IgD-negative memory B cell (primary cell): ENCODE results near the gene NUP155. TPM values are rescaled to one million over a fixed set of nuclear protein-coding genes. Genes with fewer than 3 reads are reported as not detected.
"Not testable (repeated sequence)": the region's sequence is repeated elsewhere in the genome, so short reads cannot be mapped to it uniquely, and the experiment has no call there.

Experiments
- H3K27ac Mint-ChIP-seq, 3 donors: one replicate each; pipeline ENCODE4 v1.8.0; 2020 to 2022; ENCODE audit warnings: mild to moderate bottlenecking in 3 of 3, mixed read lengths in 3 of 3, moderate library complexity in 1 of 3
- H3K27me3 Mint-ChIP-seq: one replicate; pipeline ENCODE4 v1.8.0; 2021; ENCODE audit warnings: mixed read lengths
- H3K36me3 Mint-ChIP-seq: one replicate; pipeline ENCODE4 v1.8.0; 2020; ENCODE audit warnings: mild to moderate bottlenecking, mixed read lengths
- H3K4me1 Mint-ChIP-seq, 3 donors: one replicate each; pipeline ENCODE4 v1.8.0; 2020 to 2022; ENCODE audit warnings: mixed read lengths in 3 of 3, mild to moderate bottlenecking in 1 of 3
- H3K4me3 Mint-ChIP-seq, 4 donors: one replicate each; pipeline ENCODE4 v1.8.0; 2020 to 2022; ENCODE audit warnings: mild to moderate bottlenecking in 4 of 4, mixed read lengths in 4 of 4, moderate library complexity in 3 of 4
- H3K9me3 Mint-ChIP-seq, 3 donors: one replicate each; pipeline ENCODE4 v1.8.0; 2020 to 2021; ENCODE audit warnings: mixed read lengths in 3 of 3, mild to moderate bottlenecking in 1 of 3
- polyA plus RNA-seq: library from polyadenylated mRNA; unstranded; fragments of 300-500 nt; fragmentation: Illumina TruSeq; gene quantifications from one replicate; pipeline ENCODE4 v1.2.3, GENCODE V29; 2021

Gene NUP155
- polyA plus RNA-seq = 22.5 TPM

DNA sequence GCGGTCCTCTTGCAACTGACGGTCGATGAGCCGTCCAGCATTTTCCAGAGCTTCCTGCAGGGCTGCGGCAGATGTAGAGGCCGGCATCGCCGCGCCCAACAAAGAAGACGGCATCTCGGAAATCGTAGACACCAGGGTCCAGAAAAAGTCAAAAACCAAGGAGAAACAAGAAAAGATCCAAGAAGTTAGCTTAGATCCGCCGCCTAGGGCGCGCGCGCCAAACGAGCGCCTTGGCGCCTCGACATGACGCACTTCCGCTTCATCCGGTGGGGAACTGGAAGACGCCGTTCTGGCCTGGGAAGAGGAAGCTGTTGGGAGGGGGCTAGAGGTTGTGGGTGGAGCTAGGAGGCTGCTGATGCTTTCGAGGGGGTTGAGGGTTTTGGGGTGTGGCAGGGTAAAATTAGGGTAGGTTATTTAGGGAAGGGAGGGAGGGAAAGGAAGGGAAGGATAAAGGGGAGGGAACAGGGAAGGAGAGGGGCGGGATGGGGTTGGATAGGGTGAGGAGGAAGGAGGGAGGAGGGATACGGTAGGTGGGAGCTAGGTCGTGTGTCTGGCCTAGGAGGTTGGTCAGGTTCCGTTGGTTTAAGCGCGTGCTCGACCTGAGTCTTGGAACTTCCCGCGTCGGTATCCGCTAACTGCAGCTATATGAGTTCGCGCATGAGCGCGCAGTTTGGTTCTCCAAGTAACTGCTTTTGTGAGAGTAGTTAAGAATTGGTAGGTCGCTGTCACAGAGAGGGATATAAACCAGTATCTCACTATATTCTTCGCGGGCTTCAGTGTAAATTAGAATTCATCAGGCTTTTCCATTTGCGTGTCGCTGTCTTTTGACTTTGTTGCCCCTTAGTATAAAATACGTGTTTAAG lies at the start of gene NUP155:
TSS of gene NUP155 (minus strand) at position 243 of the 863 bp plus-strand sequence. CDS start at position 114, 129 bp downstream.
- H3K36me3 Mint-ChIP-seq = no peaks in the 10 kb centered on the region
- H3K4me3 Mint-ChIP-seq = peak within 1 kb of the TSS; percentile 94 to 99 (median 98)
- peaks cover 18 to 23% (median 21%) of the 10 kb centered on the region in 3 donors for H3K4me1 Mint-ChIP-seq
- no peaks in the 10 kb centered on the region for H3K9me3 Mint-ChIP-seq
- H3K27me3 Mint-ChIP-seq = no peaks in the 10 kb centered on the region
- peak within 1 kb of the TSS; percentile 92 to 99 (median 94) for H3K27ac Mint-ChIP-seq

DNA sequence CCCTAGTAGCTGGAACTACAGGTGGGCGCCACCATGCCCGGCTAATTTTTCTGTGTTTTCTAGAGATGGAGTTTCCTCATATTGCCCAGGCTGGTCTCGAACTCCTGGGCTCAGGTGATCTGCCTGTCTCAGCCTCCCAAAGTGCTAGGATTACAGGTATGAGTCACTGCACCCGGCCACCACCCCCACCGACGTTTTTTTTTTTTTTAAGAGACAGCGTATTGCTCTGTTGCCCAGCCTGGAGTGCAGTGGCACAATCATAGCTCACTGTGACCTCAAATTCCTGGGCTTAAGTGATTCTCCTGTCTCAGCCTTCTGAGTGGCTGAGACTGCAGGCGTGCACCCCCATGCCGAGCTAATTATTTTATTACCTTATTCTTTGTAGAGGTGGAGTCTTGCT lies 46.4 kb upstream of the NUP155 start:
- Mint-ChIP-seq H3K27ac (no peak overlapping the region), H3K36me3 (peaks cover 8% of the 10 kb centered on the region), H3K4me1 (peaks cover 0 to 9% (median 0%) of the 10 kb centered on the region in 3 donors), H3K4me3 (peak overlapping the region in 1 of 4 donors; percentile 22), H3K27me3 (no peaks in the 10 kb centered on the region), H3K9me3 (no peaks in the 10 kb centered on the region)

DNA sequence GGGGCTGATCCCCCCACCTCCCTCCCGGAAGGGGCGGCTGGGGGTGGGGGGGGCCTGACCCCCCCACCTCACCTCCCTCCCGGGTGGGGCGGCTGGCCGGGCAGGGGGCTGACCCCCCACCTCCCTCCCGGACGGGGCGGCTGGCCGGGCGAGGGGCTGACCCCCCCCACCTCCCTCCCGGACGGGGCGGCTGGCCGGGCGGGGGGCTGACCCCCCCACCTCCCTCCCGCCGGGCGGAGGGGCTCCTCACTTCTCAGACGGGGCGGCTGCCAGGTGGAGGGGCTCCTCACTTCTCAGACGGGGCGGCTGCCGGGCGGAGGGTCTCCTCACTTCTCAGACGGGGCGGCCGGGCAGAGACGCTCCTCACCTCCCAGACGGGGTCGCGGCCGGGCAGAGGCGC lies 44.5 kb upstream of the NUP155 start:
- H3K27me3 Mint-ChIP-seq, H3K27ac Mint-ChIP-seq, H3K36me3 Mint-ChIP-seq, H3K9me3 Mint-ChIP-seq, H3K4me1 Mint-ChIP-seq, H3K4me3 Mint-ChIP-seq: not testable (repeated sequence)

DNA sequence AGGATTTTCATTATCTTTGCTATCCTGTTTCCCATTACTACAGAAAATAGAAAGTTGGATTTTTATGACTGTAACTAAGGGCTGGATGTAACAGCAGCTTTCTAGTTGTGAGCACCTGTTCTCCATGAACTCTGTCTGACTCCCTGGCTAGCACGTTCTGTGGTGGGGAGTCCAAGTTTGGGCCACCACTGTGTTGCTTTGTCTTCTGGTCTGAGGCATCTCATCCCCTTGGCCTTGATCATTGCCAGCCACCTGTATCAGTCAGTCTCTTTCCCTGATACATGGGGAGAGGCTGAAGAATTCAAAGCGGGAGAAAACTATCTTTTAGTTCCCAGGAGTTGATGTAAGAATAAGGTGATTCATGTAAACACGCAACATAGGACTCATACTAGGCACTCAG lies 41.6 kb upstream of the NUP155 start:
- no peaks in the 10 kb centered on the region for H3K4me1 Mint-ChIP-seq
- no peak overlapping the region for H3K4me3 Mint-ChIP-seq
- peaks cover 5% of the 10 kb centered on the region for H3K36me3 Mint-ChIP-seq
- H3K9me3 Mint-ChIP-seq = no peaks in the 10 kb centered on the region
- H3K27me3 Mint-ChIP-seq = no peaks in the 10 kb centered on the region
- no peak overlapping the region for H3K27ac Mint-ChIP-seq

DNA sequence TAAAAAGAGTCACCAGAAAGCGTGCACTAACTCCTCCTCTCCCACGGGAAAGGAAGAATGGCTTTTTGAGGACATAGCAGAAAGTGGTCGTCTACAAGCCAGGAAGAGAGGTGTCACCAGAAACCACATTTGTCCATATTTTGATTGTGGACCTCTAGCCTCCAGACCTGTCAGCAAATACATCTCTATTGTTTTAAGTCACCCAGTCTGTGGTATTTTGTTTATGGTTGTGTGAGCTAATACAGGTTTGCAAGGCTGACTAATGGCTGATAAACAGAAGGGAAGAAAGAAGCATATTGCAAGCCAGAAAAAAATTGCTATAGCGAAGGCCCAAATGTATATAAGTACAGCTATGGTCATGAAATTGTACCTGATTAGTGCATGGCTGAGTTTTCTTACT lies 29.6 kb upstream of the NUP155 start:
- Mint-ChIP-seq H3K4me3 (no peak overlapping the region), H3K27me3 (no peaks in the 10 kb centered on the region), H3K9me3 (no peaks in the 10 kb centered on the region), H3K4me1 (peaks cover 0 to 6% (median 5%) of the 10 kb centered on the region in 3 donors), H3K36me3 (peaks cover 11% of the 10 kb centered on the region), H3K27ac (no peak overlapping the region)

DNA sequence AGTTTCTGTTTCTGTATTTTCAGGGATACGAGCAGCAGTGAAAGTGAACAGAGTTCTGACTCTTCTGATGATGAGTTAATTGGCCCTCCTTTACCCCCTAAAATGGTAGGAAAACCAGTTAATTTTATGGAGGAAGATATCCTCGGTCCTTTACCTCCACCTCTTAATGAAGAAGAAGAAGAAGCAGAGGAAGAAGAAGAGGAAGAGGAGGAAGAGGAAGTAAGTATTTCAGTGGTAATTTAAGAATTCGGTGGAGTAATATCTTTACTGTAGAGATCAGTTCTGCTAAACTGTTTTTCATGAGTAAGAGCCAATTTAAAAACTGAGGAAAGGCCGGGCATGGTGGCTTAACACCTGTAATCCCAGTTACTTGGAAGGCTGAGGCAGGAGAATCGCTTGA lies 25.4 kb upstream of the NUP155 start:
- H3K27me3 Mint-ChIP-seq = no peaks in the 10 kb centered on the region
- peaks cover 10% of the 10 kb centered on the region for H3K36me3 Mint-ChIP-seq
- no peaks in the 10 kb centered on the region for H3K9me3 Mint-ChIP-seq
- peaks cover 2 to 14% (median 4%) of the 10 kb centered on the region in 3 donors for H3K4me1 Mint-ChIP-seq
- H3K27ac Mint-ChIP-seq = no peak overlapping the region
- H3K4me3 Mint-ChIP-seq = no peak overlapping the region

DNA sequence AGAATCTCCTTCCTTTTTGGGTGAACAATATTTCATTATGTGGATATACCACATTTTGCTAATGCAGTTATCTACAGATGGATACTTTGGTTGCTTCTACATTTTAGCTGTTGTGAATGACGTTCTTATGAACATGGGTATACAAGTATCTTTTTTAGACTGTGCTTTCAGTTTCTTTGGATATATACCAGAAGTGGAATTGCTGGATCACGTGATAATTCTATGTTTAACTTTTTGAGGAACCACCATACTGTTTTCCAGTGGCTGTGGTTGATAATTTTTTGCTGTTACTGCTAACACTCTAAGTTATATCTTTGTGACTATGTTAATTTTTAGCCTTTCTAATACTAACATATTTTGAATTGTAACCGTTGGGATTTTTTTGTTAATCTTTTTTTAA lies 20.7 kb upstream of the NUP155 start:
- Mint-ChIP-seq H3K4me3 (no peak overlapping the region), H3K4me1 (peaks cover 9 to 17% (median 11%) of the 10 kb centered on the region in 3 donors), H3K27ac (peak overlapping the region in 1 of 3 donors; percentile 74), H3K27me3 (no peaks in the 10 kb centered on the region), H3K9me3 (no peaks in the 10 kb centered on the region), H3K36me3 (peaks cover 3% of the 10 kb centered on the region)

DNA sequence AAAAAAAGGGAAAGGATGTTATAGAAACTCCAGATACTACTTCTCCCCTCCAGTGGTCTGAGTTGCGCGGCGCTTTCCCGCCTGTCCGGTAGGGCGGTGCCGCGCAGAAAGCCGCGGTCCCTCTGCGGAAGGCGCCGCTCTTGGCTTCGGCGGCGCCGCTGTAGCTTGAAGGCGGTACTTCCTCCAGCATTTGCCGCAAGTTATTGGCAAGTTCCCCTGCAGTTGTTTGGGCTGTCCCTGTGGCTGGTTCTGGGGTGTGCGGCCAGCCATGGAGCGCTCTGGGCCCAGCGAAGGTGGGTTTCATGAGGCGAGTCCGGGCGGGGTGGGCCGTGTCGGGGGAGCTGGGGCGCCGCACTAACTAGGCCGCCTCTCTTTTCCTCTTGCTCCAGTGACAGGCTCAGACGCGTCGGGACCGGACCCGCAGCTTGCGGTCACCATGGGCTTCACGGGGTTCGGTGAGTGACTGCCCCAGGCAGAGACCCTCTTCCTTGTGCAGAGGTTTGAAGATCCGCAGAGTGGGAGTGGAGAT lies 8.3 kb upstream of the NUP155 start, which contains the start of gene WDR70:
TSS of gene WDR70 (plus strand) at position 219 of the 529 bp plus-strand sequence. CDS start at position 269, 50 bp downstream.
- H3K4me1 Mint-ChIP-seq = peaks cover 7 to 14% (median 11%) of the 10 kb centered on the region in 3 donors
- H3K27ac Mint-ChIP-seq = peak within 1 kb of the TSS; percentile 28 to 91 (median 56)
- not testable (repeated sequence) for H3K36me3 Mint-ChIP-seq, H3K27me3 Mint-ChIP-seq, H3K9me3 Mint-ChIP-seq
- peak within 1 kb of the TSS; percentile 87 to 97 (median 95) for H3K4me3 Mint-ChIP-seq

DNA sequence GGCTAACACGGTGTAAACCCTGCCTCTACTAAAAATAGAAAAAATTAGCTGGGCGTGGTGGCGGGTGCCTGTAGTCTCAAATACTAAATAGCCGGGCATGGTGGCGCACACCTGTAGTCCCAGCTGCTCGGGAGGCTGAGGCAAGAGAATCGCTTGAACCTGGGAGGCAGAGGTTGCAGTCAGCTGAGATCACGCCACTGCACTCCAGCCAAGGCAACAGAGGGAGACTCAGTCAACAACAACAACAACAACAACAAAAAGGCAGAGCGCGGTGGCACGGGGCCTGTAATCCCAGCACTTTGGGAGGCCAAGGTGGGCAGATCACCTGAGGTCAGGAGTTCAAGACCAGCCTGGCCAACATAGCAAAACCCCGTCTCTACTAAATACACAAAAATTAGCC lies 7.2 kb upstream of the NUP155 start:
- not testable (repeated sequence) for H3K27me3 Mint-ChIP-seq, H3K9me3 Mint-ChIP-seq, H3K36me3 Mint-ChIP-seq
- Mint-ChIP-seq H3K4me1 (peaks cover 7 to 14% (median 11%) of the 10 kb centered on the region in 3 donors), H3K27ac (peak overlapping the region in 1 of 3 donors; percentile 56), H3K4me3 (peak overlapping the region in 2 of 4 donors; percentile 60 to 71)

DNA sequence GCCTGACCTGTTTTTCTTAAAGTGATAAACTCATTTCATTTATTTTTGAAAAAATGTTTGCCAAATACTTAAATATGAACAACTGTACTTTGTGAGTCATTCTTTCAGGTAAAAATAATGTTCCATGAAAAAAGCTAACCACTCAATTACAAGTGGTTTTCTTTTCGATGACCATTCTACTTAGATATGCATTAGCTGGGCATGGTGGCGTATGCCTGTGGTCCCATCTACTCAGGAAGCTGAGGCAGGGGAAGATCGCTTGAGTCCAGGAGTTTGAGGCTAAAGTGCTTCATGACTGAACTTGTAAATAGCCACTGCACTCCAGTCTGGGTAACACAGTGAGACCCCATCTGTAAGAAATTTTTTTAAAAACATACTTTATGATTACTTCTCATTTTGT lies 4.2 kb upstream of the NUP155 start:
- peak overlapping the region in 1 of 4 donors; percentile 22 for H3K4me3 Mint-ChIP-seq
- H3K27ac Mint-ChIP-seq = no peak overlapping the region
- H3K9me3 Mint-ChIP-seq = no peaks in the 10 kb centered on the region
- H3K36me3 Mint-ChIP-seq = no peaks in the 10 kb centered on the region
- H3K4me1 Mint-ChIP-seq = peaks cover 11 to 25% (median 16%) of the 10 kb centered on the region in 3 donors
- H3K27me3 Mint-ChIP-seq = no peaks in the 10 kb centered on the region

DNA sequence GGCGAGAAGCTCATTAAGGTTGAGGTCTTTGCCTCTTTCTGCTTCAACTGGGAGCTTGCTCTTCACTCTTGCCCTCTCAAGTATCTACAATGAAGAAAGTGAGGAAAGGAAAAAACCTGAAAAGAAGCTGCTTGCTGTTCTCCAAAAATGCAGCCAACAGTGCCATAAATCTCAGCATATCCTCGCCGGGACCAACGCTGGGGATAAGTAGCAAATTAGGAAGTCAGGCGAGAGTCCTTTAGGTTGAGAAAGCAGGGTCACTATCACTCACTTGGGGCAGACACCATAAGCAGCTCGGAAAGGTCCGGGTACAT lies 399 bp downstream of the NUP155 start:
- no peaks in the 10 kb centered on the region for H3K36me3 Mint-ChIP-seq
- H3K4me3 Mint-ChIP-seq = peak overlapping the region; percentile 94 to 99 (median 98)
- no peaks in the 10 kb centered on the region for H3K9me3 Mint-ChIP-seq
- peak overlapping the region; percentile 92 to 99 (median 94) for H3K27ac Mint-ChIP-seq
- H3K4me1 Mint-ChIP-seq = peaks cover 21 to 26% (median 25%) of the 10 kb centered on the region in 3 donors
- no peaks in the 10 kb centered on the region for H3K27me3 Mint-ChIP-seq

DNA sequence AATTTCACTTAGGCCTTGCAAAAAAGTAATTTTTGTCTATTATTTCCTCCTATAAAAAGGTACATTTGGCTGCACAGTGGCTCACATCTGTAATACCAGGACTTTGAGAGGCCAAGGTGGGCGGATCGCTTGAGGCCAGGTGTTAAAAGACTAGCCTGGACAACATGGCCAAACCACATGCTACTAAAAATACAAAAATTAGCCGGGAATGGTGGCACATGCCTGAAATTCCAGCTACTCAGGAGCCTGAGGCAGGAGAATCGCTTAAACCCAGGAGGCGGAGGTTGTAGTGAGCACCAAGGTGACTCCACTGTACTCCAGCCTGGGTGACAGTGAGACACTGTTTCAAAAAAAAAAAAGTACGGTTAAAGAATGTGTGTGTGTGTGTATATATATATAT lies 15.7 kb downstream of the NUP155 start:
- Mint-ChIP-seq H3K27ac (no peak overlapping the region), H3K27me3 (no peaks in the 10 kb centered on the region), H3K9me3 (no peaks in the 10 kb centered on the region), H3K4me3 (no peak overlapping the region), H3K36me3 (peaks cover 9% of the 10 kb centered on the region), H3K4me1 (peaks cover 0 to 3% (median 2%) of the 10 kb centered on the region in 3 donors)

DNA sequence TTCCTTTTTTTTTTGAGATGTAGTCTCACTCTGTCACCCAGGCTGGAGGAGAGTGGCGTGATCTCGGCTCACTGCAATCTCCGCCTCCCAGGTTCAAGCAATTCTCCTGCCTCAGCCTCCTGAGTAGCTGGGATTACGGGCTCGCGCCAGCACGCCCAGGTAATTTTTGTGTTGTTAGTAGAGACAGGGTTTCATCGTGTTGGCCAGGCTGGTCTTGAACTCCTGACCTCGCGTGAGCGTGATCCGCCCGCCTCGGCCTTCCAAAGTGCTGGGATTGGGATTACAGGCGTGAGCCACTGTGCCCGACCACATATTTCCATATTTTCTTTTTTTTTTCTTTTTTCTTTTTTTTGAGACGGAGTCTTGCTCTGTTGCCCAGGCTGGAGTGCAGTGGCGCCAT lies 28.2 kb downstream of the NUP155 start:
- H3K4me3 Mint-ChIP-seq = not testable (repeated sequence)

DNA sequence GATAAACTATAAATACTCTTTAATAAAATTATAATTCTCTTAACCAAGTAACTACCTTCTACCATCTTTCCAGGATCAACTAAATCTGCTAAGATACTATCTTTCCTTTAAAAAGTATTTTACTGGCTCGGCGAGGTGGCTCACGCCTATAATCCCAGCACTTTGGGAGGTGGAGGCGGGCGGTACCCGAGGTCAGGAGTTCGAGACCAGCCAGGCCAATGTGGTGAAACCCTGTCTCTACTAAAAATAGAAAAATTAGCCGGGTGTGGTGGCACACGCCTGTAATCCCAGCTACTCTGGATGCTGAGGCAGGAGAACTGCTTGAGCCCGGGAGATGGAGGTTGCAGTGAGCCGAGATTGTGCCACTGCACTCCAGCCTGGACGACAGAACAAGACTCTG lies 36.2 kb downstream of the NUP155 start:
- not testable (repeated sequence) for H3K27ac Mint-ChIP-seq, H3K27me3 Mint-ChIP-seq, H3K4me3 Mint-ChIP-seq, H3K4me1 Mint-ChIP-seq, H3K36me3 Mint-ChIP-seq, H3K9me3 Mint-ChIP-seq

More for the DNA sequence above, 28.2 kb downstream of the NUP155 start:
- not testable (repeated sequence) for H3K27me3 Mint-ChIP-seq, H3K27ac Mint-ChIP-seq, H3K9me3 Mint-ChIP-seq, H3K4me1 Mint-ChIP-seq, H3K36me3 Mint-ChIP-seq

DNA sequence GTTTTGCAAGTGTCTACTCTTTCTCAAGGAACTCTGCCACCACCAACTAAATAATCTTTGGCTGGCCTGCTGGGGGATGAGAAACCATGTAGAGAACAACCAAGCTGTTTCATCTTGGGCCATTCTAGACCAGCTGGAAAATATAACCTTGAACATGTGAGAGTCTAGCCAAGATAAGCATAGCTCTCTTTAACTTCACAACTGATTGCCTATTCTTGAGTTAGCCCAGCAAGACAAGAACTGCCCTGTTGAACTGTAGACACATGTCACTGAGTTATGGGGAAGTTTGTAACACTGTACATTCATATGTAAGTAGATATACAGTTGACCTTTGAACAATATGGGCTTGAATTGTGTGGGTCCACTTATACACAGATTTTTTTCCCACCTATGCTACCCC lies 44.4 kb downstream of the NUP155 start:
- Mint-ChIP-seq H3K27me3 (no peaks in the 10 kb centered on the region), H3K36me3 (peaks cover 10% of the 10 kb centered on the region), H3K4me1 (no peaks in the 10 kb centered on the region), H3K9me3 (no peaks in the 10 kb centered on the region), H3K4me3 (no peak overlapping the region), H3K27ac (no peak overlapping the region)

DNA sequence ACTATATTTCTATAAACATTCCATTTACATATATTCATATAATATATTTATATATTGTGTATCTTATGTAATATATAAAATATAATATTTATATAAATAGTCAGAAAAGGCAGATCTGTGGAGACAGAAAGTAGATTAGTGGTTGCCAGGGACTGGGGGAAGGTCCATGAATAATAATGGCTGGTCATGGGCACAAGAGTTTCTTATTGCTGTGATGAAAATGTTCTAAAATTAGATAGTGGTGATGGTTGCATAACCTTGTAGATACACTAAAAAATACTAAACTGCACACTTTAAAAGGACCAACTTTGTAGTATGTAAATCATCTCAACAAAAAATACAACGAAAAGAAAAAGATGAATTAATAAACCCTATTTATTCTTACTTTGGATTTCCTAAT lies 47.3 kb downstream of the NUP155 start:
- H3K36me3 Mint-ChIP-seq = peaks cover 18% of the 10 kb centered on the region

More for the DNA sequence above, 47.3 kb downstream of the NUP155 start:
- Mint-ChIP-seq H3K9me3 (no peaks in the 10 kb centered on the region), H3K27me3 (no peaks in the 10 kb centered on the region), H3K27ac (no peak overlapping the region), H3K4me3 (no peak overlapping the region), H3K4me1 (no peaks in the 10 kb centered on the region)
